ENCODE results near the gene CHMP4B. TPM values are rescaled to one million over a fixed set of nuclear protein-coding genes. Genes with fewer than 3 reads are reported as not detected.
A peak's percentile ranks its signal among the peaks of the same experiment; 100 is the strongest.

CHMP4B gene, protein sequence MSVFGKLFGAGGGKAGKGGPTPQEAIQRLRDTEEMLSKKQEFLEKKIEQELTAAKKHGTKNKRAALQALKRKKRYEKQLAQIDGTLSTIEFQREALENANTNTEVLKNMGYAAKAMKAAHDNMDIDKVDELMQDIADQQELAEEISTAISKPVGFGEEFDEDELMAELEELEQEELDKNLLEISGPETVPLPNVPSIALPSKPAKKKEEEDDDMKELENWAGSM
- total RNA-seq (100 to 1,000 TPM in 1 of 2 donors, 10 to 100 TPM in 1; 98.3 to 102 TPM), polyA plus RNA-seq (ENCODE audit: insufficient read depth, low read depth, low replicate concordance) (114 TPM)
- long read RNA-seq, donor 1, transcript CHMP4B-201 (5 exons, 1,646 nt), result major isoform, 88 of 119 reads
- long read RNA-seq, donor 1, partial matches to known transcripts, result 31 of 119 reads
- long read RNA-seq, donor 1, other reads (novel, unspliced or antisense), result 0 of 119 reads
- long read RNA-seq, donor 2, transcript CHMP4B-201 (5 exons, 1,646 nt), result major isoform, 46 of 58 reads
- long read RNA-seq, donor 2, partial matches to known transcripts, result 12 of 58 reads
- long read RNA-seq, donor 2, other reads (novel, unspliced or antisense), result 0 of 58 reads

DNA sequence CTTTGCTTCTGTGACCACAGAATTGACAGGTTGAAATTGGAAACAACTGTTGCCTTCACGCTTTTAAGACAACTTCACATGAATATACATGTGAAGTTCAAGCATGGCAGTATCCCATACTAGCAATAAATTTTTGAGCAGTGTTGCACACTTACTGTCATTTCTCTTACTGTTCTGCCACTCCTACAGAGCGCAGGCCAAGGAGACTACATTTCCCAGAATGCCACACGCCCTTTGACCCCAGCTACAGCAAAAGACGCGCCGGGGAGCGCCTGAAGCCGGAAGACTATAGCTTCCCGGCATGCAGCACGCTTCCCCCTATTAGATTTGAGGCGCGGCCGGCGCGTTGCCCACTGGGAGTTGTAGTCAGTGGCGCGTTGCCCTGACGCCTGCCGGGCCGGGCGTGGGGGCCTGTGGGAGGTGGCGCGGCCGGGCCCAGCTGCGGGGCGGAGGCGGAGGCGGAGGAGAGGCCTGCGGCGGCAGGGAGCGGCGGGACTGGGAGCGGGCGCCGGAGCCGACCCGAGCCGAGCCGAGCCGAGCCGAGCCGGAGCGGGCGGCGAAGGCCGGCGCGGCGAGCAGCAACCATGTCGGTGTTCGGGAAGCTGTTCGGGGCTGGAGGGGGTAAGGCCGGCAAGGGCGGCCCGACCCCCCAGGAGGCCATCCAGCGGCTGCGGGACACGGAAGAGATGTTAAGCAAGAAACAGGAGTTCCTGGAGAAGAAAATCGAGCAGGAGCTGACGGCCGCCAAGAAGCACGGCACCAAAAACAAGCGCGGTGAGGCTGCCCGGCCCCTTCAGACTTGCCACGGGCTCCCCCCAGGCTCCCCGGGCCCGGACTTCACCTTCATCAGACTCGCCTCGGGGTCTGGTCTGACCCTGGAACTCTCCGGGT, at the start of gene CHMP4B:
Gene CHMP4B (plus strand): TSS at position 464 of the 891 bp plus-strand sequence. CDS start 121 bp downstream, at position 585.
- TF ChIP-seq, protein P1, sequence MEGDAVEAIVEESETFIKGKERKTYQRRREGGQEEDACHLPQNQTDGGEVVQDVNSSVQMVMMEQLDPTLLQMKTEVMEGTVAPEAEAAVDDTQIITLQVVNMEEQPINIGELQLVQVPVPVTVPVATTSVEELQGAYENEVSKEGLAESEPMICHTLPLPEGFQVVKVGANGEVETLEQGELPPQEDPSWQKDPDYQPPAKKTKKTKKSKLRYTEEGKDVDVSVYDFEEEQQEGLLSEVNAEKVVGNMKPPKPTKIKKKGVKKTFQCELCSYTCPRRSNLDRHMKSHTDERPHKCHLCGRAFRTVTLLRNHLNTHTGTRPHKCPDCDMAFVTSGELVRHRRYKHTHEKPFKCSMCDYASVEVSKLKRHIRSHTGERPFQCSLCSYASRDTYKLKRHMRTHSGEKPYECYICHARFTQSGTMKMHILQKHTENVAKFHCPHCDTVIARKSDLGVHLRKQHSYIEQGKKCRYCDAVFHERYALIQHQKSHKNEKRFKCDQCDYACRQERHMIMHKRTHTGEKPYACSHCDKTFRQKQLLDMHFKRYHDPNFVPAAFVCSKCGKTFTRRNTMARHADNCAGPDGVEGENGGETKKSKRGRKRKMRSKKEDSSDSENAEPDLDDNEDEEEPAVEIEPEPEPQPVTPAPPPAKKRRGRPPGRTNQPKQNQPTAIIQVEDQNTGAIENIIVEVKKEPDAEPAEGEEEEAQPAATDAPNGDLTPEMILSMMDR (IDR thresholded peaks at IDR 0.05), result no peak
- TF ChIP-seq POLR2A (IDR thresholded peaks at IDR 0.05), result peak; percentile 38
- H3K27me3 ChIP-seq, result no peaks in the 10 kb centered on the region
- peaks cover 23% of the 10 kb centered on the region for H3K4me1 ChIP-seq
- peak within 1 kb of the TSS; percentile 97 to 98 for H3K4me3 ChIP-seq
- H3K9me3 ChIP-seq, result no peaks in the 10 kb centered on the region
- 0% methylated on average over 18 to 66 of the region's 71 CpGs for WGBS, 2 donors
- H3K36me3 ChIP-seq (ENCODE audit: low read depth, missing control alignments), result no peaks in the 10 kb centered on the region
- intact Hi-C loops (cut with DNase I; ENCODE audit: low total_unique reads), result no loop called here
- peak within 1 kb of the TSS; percentile 70 to 95 for H3K27ac ChIP-seq
- DNase-seq, result peak; percentile 100

DNA sequence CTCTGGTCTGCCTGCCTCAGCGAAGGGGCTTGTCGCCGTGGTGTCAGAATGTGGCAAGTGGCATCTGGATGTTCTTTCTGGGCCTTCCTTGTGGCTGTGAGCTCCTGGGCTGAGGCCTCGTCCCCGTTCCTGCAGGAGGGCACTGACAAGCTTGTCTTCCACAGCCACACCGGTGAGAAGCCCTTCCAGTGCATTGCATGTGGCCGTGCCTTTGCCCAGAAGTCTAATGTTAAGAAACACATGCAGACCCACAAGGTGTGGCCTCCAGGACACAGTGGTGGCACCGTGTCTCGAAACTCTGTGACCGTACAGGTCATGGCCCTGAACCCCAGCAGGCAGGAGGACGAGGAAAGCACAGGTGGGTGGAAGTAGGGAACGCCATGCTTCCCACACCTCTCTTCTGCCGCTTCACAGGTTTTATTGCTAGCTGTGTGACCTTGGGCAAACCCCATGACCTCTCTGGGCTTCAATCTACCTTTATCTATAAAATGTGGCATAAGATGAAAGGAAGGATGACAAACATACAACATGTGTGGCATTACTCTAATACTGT, 49.4 kb upstream of the CHMP4B start:
- H3K9me3 ChIP-seq, result no peaks in the 10 kb centered on the region
- H3K4me1 ChIP-seq, result no peaks in the 10 kb centered on the region
- no peak overlapping the region for H3K4me3 ChIP-seq
- no peak for TF ChIP-seq POLR2A (IDR thresholded peaks at IDR 0.05)
- TF ChIP-seq, protein P1 (IDR thresholded peaks at IDR 0.05), result no peak
- DNase-seq, result no peak
- 96 to 100% methylated on average over 8 to 13 of the region's 13 CpGs for WGBS, 2 donors
- no peak overlapping the region for H3K27ac ChIP-seq
- H3K36me3 ChIP-seq (ENCODE audit: low read depth, missing control alignments), result no peaks in the 10 kb centered on the region
- H3K27me3 ChIP-seq, result no peaks in the 10 kb centered on the region
- intact Hi-C loops (cut with DNase I; ENCODE audit: low total_unique reads), result no loop called here

DNA sequence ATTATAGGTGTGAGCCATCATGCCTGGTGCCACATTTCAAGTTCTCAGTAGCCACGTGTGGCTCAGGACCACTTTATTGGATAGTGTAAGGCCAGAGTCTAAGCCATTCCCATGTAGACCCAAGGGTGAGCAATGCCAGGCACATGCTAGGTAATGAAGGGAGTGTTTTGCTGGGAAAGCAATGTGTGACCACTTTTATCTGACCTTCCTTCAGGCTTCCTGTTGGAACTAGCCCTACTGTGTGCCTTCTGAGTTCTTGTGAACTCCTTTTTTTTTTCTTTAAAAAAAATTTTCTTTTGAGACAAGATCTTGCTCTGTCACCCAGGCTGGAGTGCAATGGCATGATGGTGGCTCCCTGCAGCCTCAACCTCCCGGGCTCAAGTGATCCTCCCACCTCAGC, 46.0 kb upstream of the CHMP4B start:
- Histone ChIP-seq H3K27me3 (no peaks in the 10 kb centered on the region), H3K9me3 (no peaks in the 10 kb centered on the region), H3K4me1 (no peaks in the 10 kb centered on the region), H3K36me3 (ENCODE audit: low read depth, missing control alignments) (no peaks in the 10 kb centered on the region), H3K4me3 (no peak overlapping the region), H3K27ac (no peak overlapping the region)
- no peak for TF ChIP-seq POLR2A (IDR thresholded peaks at IDR 0.05)
- TF ChIP-seq, protein P1 (IDR thresholded peaks at IDR 0.05), result no peak
- intact Hi-C loops (cut with DNase I; ENCODE audit: low total_unique reads), result no loop called here
- 73 to 93% methylated on average over 2 of the region's 2 CpGs for WGBS, 2 donors
- DNase-seq, result no peak

DNA sequence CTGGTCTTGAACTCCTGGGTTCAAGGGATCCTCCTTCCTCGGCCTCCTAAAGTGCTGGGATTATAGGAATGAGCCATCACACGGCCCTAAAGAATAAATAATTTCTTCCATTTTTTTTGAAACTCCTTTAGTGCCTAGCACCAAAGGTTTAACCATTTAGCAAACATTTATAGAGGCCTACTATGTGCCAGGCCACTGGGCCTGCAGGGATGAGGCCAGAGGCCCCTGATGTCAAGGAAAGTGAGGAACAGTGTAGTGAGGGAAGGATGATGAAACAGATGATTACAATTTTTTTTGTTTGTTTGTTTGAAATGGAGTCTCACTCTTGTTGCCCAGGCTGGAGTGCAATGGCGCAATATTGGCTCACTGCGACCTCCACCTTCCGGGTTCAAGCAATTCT, 45.6 kb upstream of the CHMP4B start:
- intact Hi-C loops (cut with DNase I; ENCODE audit: low total_unique reads), result no loop called here
- DNase-seq, result no peak
- Histone ChIP-seq H3K27ac (no peak overlapping the region), H3K4me3 (no peak overlapping the region), H3K9me3 (no peaks in the 10 kb centered on the region), H3K4me1 (no peaks in the 10 kb centered on the region), H3K36me3 (ENCODE audit: low read depth, missing control alignments) (no peaks in the 10 kb centered on the region), H3K27me3 (no peaks in the 10 kb centered on the region)
- TF ChIP-seq, protein P1 (IDR thresholded peaks at IDR 0.05), result no peak
- TF ChIP-seq POLR2A (IDR thresholded peaks at IDR 0.05), result no peak
- WGBS, 2 donors, result 93 to 95% methylated on average over 5 of the region's 5 CpGs
